SK-N-SH (cell line): Measurements from ENCODE around the gene GLG1. TPM values are rescaled to one million over a fixed set of nuclear protein-coding genes. Genes with fewer than 3 reads are reported as not detected.

Experiments
- CTCF ChIA-PET: fragments of 300-600, 350-600 bp; formaldehyde crosslinking; extraction: SDS; loops from one replicate; lab custom pipeline; 2021; lab: Yijun Ruan, JAX
- POLR2A ChIA-PET: fragments of 350-600 bp; sonication (Branson Sonifier 250); formaldehyde crosslinking; extraction: SDS; loops from one replicate; lab custom pipeline; 2020; ENCODE audit warnings: antibody characterized with exemption, inconsistent platforms; lab: Yijun Ruan, JAX
- DNase-seq: peaks from one replicate; pipeline ENCODE4 v3.0.0; 2012
- H2AFZ ChIP-seq: fragments of 200-600 bp; sonication (generic); 2 replicates; pipeline ENCODE4 v1.8.1; 2016; ENCODE audit warnings: antibody characterized with exemption, mild to moderate bottlenecking, low read depth
- H3F3A ChIP-seq: fragments of 200-600 bp; sonication (generic); replicated peaks from 2 replicates; pipeline ENCODE3; 2016; ENCODE audit warnings: antibody characterized with exemption, mild to moderate bottlenecking; ENCODE audit not compliant: insufficient read depth
- H3K27ac ChIP-seq, 2 experiments: fragments of 200-500 bp in 1 of 2; fragments of 200-600 bp in 1 of 2; sonication (Bioruptor generic) in 1 of 2; sonication (generic), shearing (Covaris generic) in 1 of 2; 2 replicates each; pipeline versions ENCODE4 v1.5.1 to v1.6.1; 2014 to 2016; ENCODE audit warnings: low read depth in 2 of 2, inconsistent platforms in 1 of 2, low read length in 1 of 2, mild to moderate bottlenecking in 1 of 2, mixed read lengths in 1 of 2
- H3K27me3 ChIP-seq: fragments of 200-600 bp; sonication (generic), shearing (Covaris generic); 2 replicates; pipeline ENCODE4 v1.6.1; 2016; ENCODE audit warnings: mixed run types; ENCODE audit not compliant: insufficient read depth
- H3K36me3 ChIP-seq, 2 experiments: fragments of 200-500 bp in 1 of 2; fragments of 200-600 bp in 1 of 2; sonication (Bioruptor generic) in 1 of 2; sonication (generic) in 1 of 2; replicated peaks in 1 of 2; 2 replicates each; pipeline versions ENCODE3 to v1.5.1; 2014 to 2016; ENCODE audit warnings: low read length in 1 of 2, mild to moderate bottlenecking in 1 of 2; ENCODE audit not compliant: insufficient read depth in 2 of 2, control insufficient read depth in 1 of 2
- H3K4me1 ChIP-seq, 2 experiments: fragments of 200-500 bp in 1 of 2; fragments of 200-600 bp in 1 of 2; sonication (Bioruptor generic) in 1 of 2; sonication (generic), shearing (Covaris generic) in 1 of 2; 2 replicates each; pipeline versions ENCODE4 v1.5.1 to v1.6.1; 2014 to 2016; ENCODE audit warnings: low read depth in 1 of 2, low read length in 1 of 2, mixed run types in 1 of 2; ENCODE audit not compliant: insufficient read depth in 2 of 2, control insufficient read depth in 1 of 2
- H3K4me2 ChIP-seq: fragments of 200-600 bp; sonication (generic), shearing (Covaris generic); 2 replicates; pipeline ENCODE4 v1.6.1; 2017; ENCODE audit warnings: mixed run types
- H3K4me3 ChIP-seq, 2 experiments: fragments of 200-500 bp in 1 of 2; fragments of 200-600 bp in 1 of 2; sonication (Bioruptor generic) in 1 of 2; sonication (generic), shearing (Covaris generic) in 1 of 2; 2 replicates each; pipeline versions ENCODE4 v1.5.1 to v1.8.1; 2014 to 2016; ENCODE audit warnings: low read depth in 2 of 2, inconsistent platforms in 1 of 2, low read length in 1 of 2, mild to moderate bottlenecking in 1 of 2, mixed read lengths in 1 of 2, moderate library complexity in 1 of 2
- H3K79me2 ChIP-seq: fragments of 200-600 bp; sonication (generic); 2 replicates; pipeline ENCODE4 v1.8.1; 2017; ENCODE audit warnings: mild to moderate bottlenecking; ENCODE audit not compliant: insufficient read depth
- H3K9ac ChIP-seq: fragments of 200-600 bp; sonication (generic); 2 replicates; pipeline ENCODE4 v1.6.1; 2017; ENCODE audit warnings: mixed run types
- H3K9me2 ChIP-seq: fragments of 200-600 bp; sonication (generic); 2 replicates; pipeline ENCODE4 v1.6.1; 2017; ENCODE audit warnings: mixed run types
- H3K9me3 ChIP-seq: fragments of 200-600 bp; sonication (generic); 2 replicates; pipeline ENCODE4 v1.6.1; 2017; ENCODE audit warnings: mixed run types, mild to moderate bottlenecking, moderate library complexity
- H4K20me1 ChIP-seq: fragments of 200-600 bp; sonication (generic); 2 replicates; pipeline ENCODE4 v1.6.1; 2017; ENCODE audit warnings: mild to moderate bottlenecking, mixed run types; ENCODE audit not compliant: insufficient read depth
- CHD2 ChIP-seq: fragments of 150-350 bp; IDR thresholded peaks from 2 replicates; pipeline ENCODE4 v1.6.1; 2018; ENCODE audit warnings: low read length; ENCODE audit not compliant: partially characterized antibody
- EZH2phosphoT487 ChIP-seq: fragments of 200-600 bp; sonication (generic); IDR thresholded peaks from 2 replicates; pipeline ENCODE4 v1.6.1; 2017; ENCODE audit warnings: low read depth, mixed run types, mild to moderate bottlenecking, antibody characterized with exemption, moderate library complexity, borderline replicate concordance
- FOXJ3 ChIP-seq: sonication (generic); formaldehyde crosslinking; IDR thresholded peaks from 2 replicates; pipeline ENCODE4 v1.5.1; 2020; ENCODE audit warnings: mild to moderate bottlenecking, missing genetic modification reagents
- FOXM1 ChIP-seq: IDR thresholded peaks from 2 replicates; pipeline ENCODE4 v1.4.0; 2012; ENCODE audit warnings: low read depth, mild to moderate bottlenecking
- GATA2 ChIP-seq: sonication (generic); formaldehyde crosslinking; IDR thresholded peaks from 2 replicates; pipeline ENCODE4 v1.5.0; 2020; ENCODE audit warnings: mild to moderate bottlenecking, missing genetic modification reagents
- JUND ChIP-seq: IDR thresholded peaks from 2 replicates; pipeline ENCODE4 v1.4.0; 2012
- NFIC ChIP-seq: IDR thresholded peaks from 2 replicates; pipeline ENCODE4 v1.4.0; 2012; ENCODE audit warnings: borderline replicate concordance
- NRF1 ChIP-seq: IDR thresholded peaks from 2 replicates; pipeline ENCODE4 v1.6.1; 2012; ENCODE audit warnings: low read depth, mild to moderate bottlenecking, low read length
- RCOR1 ChIP-seq: fragments of 150-350 bp; IDR thresholded peaks from 2 replicates; pipeline ENCODE4 v1.6.1; 2017; ENCODE audit warnings: antibody characterized with exemption, low read length
- RXRA ChIP-seq: IDR thresholded peaks from 2 replicates; pipeline ENCODE4 v1.4.0; 2012; ENCODE audit warnings: low read depth, mild to moderate bottlenecking, borderline replicate concordance
- TCF12 ChIP-seq: IDR thresholded peaks from 2 replicates; pipeline ENCODE4 v1.4.0; 2012
- YY1 ChIP-seq: IDR thresholded peaks from 2 replicates; pipeline ENCODE4 v1.4.0; 2012; ENCODE audit warnings: low read depth, mild to moderate bottlenecking
- WGBS: methylation state at CpG from one replicate; pipeline ENCODE4 v1.1.6; 2017; ENCODE audit warnings: low lambda C conversion rate; 5-methylcytosine and 5-hydroxymethylcytosine counted together
- polyA plus RNA-seq, 3 experiments: library from polyadenylated mRNA; depleted of rRNA; stranded (reverse); fragments of >200 nt; gene quantifications; 2 replicates each; pipeline ENCODE4 v1.2.3, GENCODE V29; 2012
- TF ChIP-seq, protein P1 (sequence below): fragments of 150-350 bp; IDR thresholded peaks from 2 replicates; pipeline ENCODE4 v1.6.1; 2016; ENCODE audit warnings: mild to moderate bottlenecking, low read depth, low read length
- TF ChIP-seq, protein P2 (sequence below): IDR thresholded peaks from 2 replicates; pipeline ENCODE4 v1.4.0; 2012; ENCODE audit warnings: low read depth
- TF ChIP-seq, protein P3 (sequence below): IDR thresholded peaks from 2 replicates; pipeline ENCODE4 v1.4.0; 2012; ENCODE audit warnings: low read depth, borderline replicate concordance
- TF ChIP-seq, protein P4 (sequence below): IDR thresholded peaks from 2 replicates; pipeline ENCODE4; 2012
- TF ChIP-seq, protein P5 (sequence below): IDR thresholded peaks from 2 replicates; pipeline ENCODE4 v1.4.0; 2012; ENCODE audit warnings: low read depth, borderline replicate concordance
- TF ChIP-seq, protein P6 (sequence below): IDR thresholded peaks from 2 replicates; pipeline ENCODE4 v1.6.1; 2012; ENCODE audit warnings: mild to moderate bottlenecking, low read depth, low read length, moderate library complexity

GLG1 gene
- polyA plus RNA-seq, 1 of the 3 experiments (the other 2 are of a cell fraction), result 71.1 TPM

DNA sequence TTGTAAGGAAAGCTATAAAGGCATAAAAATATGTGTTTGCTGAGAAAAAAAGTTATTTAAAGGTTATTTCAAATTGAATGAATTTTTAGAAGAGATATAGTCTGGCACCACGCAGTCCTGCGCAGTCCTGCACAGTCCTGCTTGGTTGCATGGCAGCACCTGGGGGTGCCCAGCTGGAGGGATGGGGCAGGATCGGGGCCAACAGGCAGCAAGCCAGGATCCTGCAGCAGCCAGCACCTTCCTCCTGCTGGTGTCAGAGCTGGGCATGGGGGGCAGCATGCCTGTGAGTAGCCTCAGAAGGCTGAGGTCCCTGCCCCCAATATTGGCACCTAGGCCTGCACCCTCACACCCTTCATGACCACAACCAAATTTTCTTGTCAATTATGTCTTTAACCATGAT, 46.0 kb downstream of the GLG1 start:
- TF ChIP-seq FOXM1, result no peak
- no peak for TF ChIP-seq RXRA
- TF ChIP-seq, protein P1, sequence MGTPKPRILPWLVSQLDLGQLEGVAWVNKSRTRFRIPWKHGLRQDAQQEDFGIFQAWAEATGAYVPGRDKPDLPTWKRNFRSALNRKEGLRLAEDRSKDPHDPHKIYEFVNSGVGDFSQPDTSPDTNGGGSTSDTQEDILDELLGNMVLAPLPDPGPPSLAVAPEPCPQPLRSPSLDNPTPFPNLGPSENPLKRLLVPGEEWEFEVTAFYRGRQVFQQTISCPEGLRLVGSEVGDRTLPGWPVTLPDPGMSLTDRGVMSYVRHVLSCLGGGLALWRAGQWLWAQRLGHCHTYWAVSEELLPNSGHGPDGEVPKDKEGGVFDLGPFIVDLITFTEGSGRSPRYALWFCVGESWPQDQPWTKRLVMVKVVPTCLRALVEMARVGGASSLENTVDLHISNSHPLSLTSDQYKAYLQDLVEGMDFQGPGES, result no peak
- no peak for TF ChIP-seq CHD2
- TF ChIP-seq, protein P2, sequence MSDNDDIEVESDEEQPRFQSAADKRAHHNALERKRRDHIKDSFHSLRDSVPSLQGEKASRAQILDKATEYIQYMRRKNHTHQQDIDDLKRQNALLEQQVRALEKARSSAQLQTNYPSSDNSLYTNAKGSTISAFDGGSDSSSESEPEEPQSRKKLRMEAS, result no peak
- no peak for TF ChIP-seq NRF1
- TF ChIP-seq, protein P3, sequence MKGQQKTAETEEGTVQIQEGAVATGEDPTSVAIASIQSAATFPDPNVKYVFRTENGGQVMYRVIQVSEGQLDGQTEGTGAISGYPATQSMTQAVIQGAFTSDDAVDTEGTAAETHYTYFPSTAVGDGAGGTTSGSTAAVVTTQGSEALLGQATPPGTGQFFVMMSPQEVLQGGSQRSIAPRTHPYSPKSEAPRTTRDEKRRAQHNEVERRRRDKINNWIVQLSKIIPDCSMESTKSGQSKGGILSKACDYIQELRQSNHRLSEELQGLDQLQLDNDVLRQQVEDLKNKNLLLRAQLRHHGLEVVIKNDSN, result no peak
- no peak for TF ChIP-seq RCOR1
- no peak for TF ChIP-seq EZH2phosphoT487
- TF ChIP-seq NFIC, result no peak
- TF ChIP-seq, protein P4, sequence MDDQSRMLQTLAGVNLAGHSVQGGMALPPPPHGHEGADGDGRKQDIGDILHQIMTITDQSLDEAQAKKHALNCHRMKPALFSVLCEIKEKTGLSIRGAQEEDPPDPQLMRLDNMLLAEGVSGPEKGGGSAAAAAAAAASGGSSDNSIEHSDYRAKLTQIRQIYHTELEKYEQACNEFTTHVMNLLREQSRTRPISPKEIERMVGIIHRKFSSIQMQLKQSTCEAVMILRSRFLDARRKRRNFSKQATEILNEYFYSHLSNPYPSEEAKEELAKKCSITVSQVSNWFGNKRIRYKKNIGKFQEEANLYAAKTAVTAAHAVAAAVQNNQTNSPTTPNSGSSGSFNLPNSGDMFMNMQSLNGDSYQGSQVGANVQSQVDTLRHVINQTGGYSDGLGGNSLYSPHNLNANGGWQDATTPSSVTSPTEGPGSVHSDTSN, result no peak
- TF ChIP-seq GATA2, result no peak
- Histone ChIP-seq H3K79me2 (peaks cover 92% of the 10 kb centered on the region), H3F3A (no peaks in the 10 kb centered on the region), H4K20me1 (peaks cover 59% of the 10 kb centered on the region), H3K4me1 (peaks cover 4 to 48% of the 10 kb centered on the region in 2 experiments; a peak in 3 of 4 replicates), H3K4me3 (no peak overlapping the region), H3K9me3 (no peaks in the 10 kb centered on the region), H3K4me2 (no peak overlapping the region), H3K36me3 (peaks cover 0 to 4% of the 10 kb centered on the region in 2 experiments), H3K27ac (no peak overlapping the region), H2AFZ (no peak overlapping the region), H3K9me2 (no peaks in the 10 kb centered on the region), H3K27me3 (no peaks in the 10 kb centered on the region), H3K9ac (no peak overlapping the region)
- CTCF ChIA-PET, result no interaction called here
- no peak for DNase-seq
- POLR2A ChIA-PET, result no interaction called here
- WGBS, result 90% methylated on average over 2 of the region's 3 CpGs

DNA sequence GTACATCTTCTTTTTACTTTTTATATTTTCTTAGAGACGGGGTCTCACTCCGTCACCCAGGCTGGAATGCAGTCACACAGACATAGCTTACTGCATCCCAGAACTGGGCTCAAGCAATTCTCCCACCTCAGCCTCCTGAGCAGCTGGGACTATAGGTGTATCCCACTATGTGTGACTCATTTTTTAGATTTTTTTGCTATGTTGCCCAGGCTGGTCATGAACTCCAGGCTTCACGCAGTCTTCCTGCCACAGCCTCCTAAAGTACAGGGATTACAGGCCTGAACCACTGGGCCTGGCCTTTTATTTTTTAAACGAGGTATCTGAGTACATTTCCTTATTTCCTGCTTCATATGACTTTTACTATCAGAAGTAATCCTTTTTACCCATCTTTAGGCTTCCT, 48.0 kb downstream of the GLG1 start:
- CTCF ChIA-PET, result interaction anchor here (1.0 kb wide), 1 partner anchor 11 kb away, joined by 4 read pairs; no protein-coding TSS in a partner anchor
- WGBS, result 72% methylated on average over 4 of the region's 4 CpGs
- TF ChIP-seq NFIC, result no peak
- TF ChIP-seq, protein P1, result no peak
- TF ChIP-seq, protein P5, sequence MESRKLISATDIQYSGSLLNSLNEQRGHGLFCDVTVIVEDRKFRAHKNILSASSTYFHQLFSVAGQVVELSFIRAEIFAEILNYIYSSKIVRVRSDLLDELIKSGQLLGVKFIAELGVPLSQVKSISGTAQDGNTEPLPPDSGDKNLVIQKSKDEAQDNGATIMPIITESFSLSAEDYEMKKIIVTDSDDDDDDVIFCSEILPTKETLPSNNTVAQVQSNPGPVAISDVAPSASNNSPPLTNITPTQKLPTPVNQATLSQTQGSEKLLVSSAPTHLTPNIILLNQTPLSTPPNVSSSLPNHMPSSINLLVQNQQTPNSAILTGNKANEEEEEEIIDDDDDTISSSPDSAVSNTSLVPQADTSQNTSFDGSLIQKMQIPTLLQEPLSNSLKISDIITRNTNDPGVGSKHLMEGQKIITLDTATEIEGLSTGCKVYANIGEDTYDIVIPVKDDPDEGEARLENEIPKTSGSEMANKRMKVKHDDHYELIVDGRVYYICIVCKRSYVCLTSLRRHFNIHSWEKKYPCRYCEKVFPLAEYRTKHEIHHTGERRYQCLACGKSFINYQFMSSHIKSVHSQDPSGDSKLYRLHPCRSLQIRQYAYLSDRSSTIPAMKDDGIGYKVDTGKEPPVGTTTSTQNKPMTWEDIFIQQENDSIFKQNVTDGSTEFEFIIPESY, result no peak
- no peak for TF ChIP-seq TCF12
- TF ChIP-seq CHD2, result no peak
- no peak for TF ChIP-seq JUND
- TF ChIP-seq, protein P6, sequence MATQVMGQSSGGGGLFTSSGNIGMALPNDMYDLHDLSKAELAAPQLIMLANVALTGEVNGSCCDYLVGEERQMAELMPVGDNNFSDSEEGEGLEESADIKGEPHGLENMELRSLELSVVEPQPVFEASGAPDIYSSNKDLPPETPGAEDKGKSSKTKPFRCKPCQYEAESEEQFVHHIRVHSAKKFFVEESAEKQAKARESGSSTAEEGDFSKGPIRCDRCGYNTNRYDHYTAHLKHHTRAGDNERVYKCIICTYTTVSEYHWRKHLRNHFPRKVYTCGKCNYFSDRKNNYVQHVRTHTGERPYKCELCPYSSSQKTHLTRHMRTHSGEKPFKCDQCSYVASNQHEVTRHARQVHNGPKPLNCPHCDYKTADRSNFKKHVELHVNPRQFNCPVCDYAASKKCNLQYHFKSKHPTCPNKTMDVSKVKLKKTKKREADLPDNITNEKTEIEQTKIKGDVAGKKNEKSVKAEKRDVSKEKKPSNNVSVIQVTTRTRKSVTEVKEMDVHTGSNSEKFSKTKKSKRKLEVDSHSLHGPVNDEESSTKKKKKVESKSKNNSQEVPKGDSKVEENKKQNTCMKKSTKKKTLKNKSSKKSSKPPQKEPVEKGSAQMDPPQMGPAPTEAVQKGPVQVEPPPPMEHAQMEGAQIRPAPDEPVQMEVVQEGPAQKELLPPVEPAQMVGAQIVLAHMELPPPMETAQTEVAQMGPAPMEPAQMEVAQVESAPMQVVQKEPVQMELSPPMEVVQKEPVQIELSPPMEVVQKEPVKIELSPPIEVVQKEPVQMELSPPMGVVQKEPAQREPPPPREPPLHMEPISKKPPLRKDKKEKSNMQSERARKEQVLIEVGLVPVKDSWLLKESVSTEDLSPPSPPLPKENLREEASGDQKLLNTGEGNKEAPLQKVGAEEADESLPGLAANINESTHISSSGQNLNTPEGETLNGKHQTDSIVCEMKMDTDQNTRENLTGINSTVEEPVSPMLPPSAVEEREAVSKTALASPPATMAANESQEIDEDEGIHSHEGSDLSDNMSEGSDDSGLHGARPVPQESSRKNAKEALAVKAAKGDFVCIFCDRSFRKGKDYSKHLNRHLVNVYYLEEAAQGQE, result no peak
- TF ChIP-seq YY1, result no peak
- TF ChIP-seq FOXJ3 (CRISPR knock-in tag), result no peak

More for the DNA sequence above, 48.0 kb downstream of the GLG1 start:
- no peak overlapping the region for H3K4me3 ChIP-seq
- peaks cover 4 to 29% of the 10 kb centered on the region in 2 experiments; a peak in 3 of 4 replicates for H3K4me1 ChIP-seq
- H3K9me2 ChIP-seq, result no peaks in the 10 kb centered on the region
- peaks cover 38% of the 10 kb centered on the region for H4K20me1 ChIP-seq
- no peaks in the 10 kb centered on the region for H3K9me3 ChIP-seq
- H3K27ac ChIP-seq, result no peak overlapping the region
- no peak overlapping the region for H3K9ac ChIP-seq
- POLR2A ChIA-PET, result no interaction called here
- H3K27me3 ChIP-seq, result no peaks in the 10 kb centered on the region
- H3F3A ChIP-seq, result no peaks in the 10 kb centered on the region
- H3K4me2 ChIP-seq, result no peak overlapping the region
- peaks cover 0 to 4% of the 10 kb centered on the region in 2 experiments for H3K36me3 ChIP-seq
- H3K79me2 ChIP-seq, result peaks cover 78% of the 10 kb centered on the region
- no peak overlapping the region for H2AFZ ChIP-seq
- DNase-seq, result no peak
